NCI-H524 treated with DMSO at 0.1 percent for 48 hours (cell line): ENCODE results near the gene NRN1L.
"Not testable (repeated sequence)": the region's sequence is repeated elsewhere in the genome, so short reads cannot be mapped to it uniquely, and the experiment has no call there.

Experiments used
- DNase-seq: peaks from one replicate; lab custom pipeline; 2025; lab: John Stamatoyannopoulos, UW

The NRN1L gene

DNA sequence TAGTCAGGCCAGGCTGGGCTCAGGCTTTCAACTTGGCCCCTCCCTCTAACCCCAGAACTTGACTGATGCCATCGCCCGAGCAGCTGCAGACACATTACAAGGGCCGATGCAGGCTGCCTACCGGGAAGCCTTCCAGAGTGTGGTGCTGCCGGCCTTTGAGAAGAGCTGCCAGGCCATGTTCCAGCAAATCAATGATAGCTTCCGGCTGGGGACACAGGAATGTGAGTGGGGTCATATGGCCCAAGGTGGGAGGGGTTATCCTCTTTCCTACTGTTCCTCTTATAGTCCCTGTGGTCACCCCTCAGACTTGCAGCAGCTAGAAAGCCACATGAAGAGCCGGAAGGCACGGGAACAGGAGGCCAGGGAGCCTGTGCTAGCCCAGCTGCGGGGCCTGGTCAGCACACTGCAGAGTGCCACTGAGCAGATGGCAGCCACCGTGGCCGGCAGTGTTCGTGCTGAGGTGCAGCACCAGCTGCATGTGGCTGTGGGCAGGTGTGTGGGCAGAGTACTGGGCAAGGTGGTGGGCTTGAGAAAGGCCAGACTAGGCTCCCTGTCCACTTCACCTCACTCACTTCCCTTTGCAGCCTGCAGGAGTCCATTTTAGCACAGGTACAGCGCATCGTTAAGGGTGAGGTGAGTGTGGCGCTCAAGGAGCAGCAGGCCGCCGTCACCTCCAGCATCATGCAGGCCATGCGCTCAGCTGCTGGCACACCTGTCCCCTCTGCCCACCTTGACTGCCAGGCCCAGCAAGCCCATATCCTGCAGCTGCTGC, 2.1 kb upstream of the NRN1L start:
- no peak for DNase-seq

DNA sequence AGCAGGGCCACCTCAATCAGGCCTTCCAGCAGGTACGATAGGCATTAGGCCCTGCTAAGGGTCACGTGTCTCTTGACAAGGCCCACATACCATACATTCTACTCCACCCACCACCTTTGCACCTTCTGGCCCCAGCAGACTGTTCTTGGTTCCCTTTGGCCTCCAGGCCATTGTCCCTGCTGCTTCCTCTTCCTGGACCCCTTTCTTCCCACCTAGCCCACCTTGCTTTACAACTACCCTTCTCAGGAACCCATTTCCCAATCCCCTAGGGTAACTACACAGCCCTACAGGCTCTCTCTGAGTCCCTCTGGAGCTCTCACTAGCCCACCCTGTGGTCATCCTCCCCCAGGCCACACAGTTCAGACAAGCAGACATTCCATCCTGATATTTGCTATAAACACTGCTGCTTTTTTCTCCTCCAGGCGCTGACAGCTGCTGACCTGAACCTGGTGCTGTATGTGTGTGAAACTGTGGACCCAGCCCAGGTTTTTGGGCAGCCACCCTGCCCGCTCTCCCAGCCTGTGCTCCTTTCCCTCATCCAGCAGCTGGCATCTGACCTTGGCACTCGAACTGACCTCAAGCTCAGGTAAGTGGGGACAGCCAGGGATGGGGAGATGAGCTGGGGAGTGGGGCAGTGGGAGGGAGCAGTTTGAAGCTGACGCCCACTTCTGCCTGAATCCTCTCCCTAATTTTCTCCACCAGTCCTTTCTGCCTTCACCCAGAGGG, 1.4 kb upstream of the NRN1L start:
- DNase-seq = no peak

DNA sequence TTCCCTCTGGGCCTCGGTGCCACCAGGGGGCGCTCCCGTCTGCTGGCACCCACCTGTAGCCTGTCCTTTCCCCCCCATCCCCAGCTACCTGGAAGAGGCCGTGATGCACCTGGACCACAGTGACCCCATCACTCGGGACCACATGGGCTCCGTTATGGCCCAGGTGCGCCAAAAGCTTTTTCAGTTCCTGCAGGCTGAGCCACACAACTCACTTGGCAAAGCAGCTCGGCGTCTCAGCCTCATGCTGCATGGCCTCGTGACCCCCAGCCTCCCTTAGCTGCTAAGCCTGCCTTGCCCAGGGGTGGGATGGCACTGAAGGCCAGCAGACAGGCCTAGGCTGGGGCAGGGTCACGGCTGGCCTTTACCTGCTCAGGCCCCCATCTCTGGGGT, 818 bp upstream of the NRN1L start:
- no peak for DNase-seq

DNA sequence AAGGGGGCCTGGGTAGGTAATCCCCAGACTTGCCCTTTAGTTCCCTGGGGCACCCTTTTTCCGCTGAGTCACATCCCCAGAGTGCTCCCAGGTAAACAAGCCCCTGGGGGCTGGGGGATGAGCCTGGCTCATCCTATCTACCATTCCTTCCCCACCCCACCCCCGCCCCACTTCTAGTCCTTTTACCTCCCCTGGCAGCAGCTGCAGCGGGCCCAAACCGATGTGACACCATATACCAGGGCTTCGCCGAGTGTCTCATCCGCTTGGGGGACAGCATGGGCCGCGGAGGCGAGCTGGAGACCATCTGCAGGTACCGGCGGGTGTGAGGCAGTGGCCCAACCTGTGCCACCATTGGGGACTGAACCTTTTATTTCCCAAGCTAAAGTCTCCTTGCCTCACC, 860 bp downstream of the NRN1L start:
- DNase-seq = no peak

DNA sequence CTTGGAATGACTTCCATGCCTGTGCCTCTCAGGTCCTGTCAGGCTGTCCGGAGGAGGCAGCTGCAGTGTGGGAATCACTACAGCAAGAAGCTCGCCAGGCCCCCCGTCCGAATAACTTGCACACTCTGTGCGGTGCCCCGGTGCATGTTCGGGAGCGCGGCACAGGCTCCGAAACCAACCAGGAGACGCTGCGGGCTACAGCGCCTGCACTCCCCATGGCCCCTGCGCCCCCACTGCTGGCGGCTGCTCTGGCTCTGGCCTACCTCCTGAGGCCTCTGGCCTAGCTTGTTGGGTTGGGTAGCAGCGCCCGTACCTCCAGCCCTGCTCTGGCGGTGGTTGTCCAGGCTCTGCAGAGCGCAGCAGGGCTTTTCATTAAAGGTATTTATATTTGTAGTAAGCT, 1.3 kb downstream of the NRN1L start:
- no peak for DNase-seq

DNA sequence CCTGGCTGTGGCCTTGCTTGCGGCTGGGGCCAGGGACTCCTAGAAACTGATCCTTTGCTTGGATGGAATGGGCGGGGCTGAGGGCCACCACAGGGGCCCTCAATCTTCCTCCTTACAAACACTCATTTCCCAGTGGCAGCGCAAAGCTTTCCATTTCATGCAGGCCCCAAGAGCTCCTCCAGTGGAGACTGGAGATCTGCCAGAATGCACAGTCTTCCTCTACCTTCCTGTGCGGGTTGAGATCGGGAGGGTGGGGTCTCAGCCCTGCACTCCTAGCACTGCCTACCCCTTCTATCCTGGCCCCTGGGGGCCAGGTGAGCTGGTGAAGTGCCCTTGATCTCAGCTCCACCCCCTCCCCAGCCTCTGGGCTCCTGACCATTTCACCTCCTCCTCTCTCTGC, 1.7 kb downstream of the NRN1L start:
- DNase-seq = no peak

DNA sequence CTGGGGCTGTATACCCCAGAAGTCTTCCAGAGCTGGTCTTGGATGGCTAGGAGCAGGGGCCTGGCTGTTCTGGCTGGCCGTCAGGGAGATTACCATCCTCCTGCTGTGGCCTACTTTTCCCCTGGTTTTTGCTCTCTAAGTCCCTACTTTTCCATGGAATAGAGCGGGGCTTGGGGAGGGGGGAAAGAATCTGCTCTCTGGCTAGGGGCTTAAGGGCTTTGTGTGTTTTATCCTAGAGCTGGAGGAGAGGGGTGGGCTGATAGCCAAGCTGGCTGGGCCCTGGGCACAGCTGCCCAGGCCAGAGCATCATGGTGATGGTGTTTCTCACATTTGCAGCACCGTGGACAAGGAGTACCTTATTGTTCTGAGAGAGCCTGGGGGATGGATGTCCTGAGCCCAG, 3.6 kb downstream of the NRN1L start:
- no peak for DNase-seq

DNA sequence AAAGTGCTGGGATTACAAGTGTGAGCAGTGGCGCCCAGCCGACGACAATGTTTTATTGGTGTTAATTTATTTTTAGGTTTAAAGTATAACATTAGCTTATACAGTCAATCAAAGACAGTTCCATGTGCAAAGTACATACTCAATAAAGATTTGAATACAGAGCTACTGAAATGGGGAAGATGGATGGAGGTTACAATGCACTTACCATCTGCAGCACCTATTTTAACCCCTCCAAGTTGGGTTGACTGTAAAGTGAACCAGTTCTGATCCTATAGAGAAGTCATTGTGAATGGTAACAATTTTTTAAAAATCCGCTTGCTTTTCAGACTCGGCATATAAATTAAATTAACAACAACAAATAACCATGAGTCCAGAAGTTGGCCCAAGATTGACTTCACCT, 7.7 kb downstream of the NRN1L start:
- no peak for DNase-seq

DNA sequence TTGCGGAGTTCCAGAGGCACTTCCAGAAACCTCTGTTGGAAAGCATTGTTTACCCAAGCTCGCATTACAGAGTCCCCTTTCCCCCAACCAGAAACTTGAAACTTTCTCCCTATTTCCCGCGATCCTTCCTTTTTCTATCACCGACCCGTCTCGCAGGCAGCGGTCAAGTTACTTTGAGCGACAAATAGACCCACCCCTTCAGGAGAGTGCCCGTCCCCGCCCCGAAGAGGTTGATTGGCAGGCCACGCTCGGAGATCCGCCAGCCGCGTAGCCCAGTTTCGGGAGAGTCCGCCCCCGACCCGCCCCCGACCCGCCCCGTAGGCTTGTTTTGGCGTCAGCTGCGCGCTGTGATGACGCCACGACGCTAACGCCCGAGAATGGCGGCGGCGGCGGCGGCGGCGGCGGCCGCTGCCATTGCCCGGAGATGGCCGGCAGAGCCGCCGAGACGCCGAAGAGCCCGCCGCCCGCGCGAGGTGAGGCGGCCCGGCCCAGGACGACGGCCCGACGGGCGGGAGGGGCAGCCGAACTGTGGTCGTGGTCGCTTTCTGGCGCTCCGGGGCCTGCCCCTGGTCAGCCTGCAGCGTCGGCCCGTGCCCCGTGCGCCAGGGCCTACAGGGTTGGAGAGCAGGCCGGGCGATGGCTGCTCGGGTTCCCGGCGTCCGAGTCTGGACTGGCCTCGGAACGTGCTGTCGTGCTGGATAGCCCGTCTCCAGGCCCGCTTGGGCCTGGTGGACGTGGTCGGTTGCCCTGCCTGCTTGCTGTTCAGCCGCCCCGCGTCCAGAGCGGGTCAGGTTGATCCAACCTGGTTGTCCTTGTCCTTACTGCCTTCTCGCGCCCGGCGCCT, 8.4 kb downstream of the NRN1L start, which contains the start of gene PSKH1:
PSKH1 (plus strand) TSS at position 356 of the 844 bp plus-strand sequence. CDS start 15,496 bp downstream, outside the sequence.
- DNase-seq = peak; percentile 85

DNA sequence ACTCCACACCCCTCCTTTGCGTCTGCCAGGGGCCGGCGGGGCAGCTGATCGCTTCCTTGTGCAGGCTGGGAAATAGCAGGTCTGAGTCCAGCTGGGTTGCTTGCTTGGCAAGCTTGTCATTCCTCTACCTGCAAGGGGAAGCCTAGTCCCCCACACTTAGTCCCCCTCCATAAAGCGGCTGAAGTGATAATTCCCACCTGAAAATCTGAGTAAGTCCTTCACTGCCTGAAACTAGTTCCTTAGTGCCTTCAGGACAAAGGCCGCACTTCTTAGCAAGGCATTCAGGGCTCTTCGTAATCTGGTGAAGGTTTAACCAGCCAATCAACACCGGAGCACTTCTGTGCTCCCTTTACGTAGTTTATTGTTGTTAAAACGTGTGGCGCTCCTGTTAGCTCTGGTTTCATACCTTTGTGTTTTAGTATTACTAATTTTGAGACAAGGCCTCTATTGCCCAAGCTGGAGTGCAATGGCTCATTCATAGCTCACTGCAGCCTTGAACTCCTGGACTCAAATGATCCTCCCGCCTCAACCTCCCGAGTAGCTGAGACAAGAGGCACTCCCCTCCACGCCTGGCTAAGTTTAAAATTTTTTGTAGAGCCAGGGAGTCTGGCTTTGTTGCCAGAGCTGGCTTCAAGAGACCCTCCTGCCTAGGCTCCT, 9.2 kb downstream of the NRN1L start:
- DNase-seq = no peak

DNA sequence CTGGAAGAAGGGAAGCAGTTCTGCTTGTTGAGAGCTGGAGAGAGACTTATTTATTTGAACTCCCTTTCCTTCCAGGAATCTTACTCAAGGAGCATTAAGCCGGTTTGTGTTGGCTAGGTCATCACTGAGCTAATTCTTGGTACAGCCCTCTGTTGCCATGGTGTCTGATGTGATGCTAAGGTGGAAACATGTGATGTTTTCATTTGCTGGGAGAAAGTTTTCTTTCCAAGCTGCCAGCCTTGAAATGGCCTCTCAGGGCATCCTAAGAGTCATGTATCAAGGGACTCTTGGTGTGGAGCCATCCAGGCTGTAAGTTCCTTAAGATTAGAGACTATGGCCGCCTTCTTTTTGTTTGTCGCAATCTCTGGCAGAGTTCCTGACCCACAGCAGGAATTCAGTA, 12.5 kb downstream of the NRN1L start:
- no peak for DNase-seq

DNA sequence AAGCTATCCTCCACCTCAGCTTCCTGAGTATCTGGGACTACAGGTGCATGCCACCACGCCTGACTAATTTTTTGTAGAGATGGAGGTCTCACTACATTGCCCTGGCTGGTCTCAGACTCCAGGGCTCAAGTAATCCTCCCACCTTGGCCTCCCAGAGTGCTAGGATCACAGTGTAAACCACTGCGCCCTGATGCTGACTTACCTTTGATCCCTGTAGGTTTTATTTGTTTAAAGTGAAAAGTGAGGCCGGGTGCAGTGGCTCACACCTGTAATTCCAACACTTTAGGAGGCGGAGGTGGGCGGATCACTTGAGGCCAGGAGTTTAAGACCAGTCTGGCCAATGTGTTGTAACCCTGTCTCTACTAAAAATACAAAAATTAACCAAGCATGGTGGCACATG, 17.0 kb downstream of the NRN1L start:
- no peak for DNase-seq

DNA sequence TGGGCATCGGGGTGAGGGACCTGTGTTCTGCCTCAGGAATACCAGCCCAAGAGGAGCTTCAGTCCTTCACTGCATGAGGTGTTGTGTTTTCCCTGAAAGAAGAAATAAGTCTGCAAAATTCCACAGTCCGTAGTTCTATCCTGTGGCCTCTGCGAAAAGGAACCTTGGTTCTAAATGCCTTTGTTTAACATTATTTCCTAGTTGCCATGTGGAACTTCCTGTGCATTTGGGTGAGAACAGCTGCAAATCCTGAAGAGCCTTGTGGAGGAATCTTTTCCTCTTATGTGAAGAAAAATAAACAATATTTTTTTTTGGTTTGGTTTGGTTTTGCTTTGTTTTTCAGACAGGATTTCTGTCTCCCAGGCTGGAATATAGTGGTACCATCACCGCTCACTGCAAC, 18.1 kb downstream of the NRN1L start:
- no peak for DNase-seq

DNA sequence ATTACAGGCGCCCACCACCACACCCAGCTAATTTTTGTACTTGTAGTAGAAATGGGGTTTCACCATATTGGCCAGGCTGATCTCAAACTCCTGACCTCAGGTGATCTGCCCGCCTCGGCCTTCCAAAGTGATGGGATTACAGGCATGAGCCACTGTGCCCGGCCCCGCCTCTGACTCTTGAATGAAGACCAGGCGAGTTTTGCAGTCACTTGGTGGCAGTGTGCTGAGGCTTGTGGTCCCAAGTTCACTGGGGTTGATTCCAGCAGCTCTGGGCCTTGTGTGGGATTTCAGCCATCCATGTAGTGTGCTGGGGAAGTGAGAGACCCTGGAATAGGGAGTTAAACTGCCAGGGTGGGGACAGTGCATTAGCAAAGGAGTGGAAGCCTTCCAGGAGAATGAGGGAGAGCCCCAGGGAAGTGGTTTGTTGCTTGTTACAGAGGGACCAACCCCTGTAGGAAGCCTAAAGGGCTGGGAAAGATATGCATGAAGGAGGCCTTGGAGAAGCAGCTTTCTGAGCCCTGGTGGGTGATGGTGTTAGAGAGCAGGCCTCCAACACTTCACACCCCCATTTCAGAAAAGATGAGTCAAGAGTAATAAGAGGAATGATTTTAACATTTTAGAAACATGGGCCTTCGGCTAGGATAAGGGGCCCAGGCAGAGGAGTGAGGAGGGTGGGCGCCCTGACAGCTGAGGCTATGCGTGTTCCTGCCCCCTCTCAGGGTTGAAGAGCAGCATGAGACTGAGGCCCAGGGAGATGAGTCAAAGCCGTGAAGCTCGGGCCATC, 22.9 kb downstream of the NRN1L start:
- no peak for DNase-seq

DNA sequence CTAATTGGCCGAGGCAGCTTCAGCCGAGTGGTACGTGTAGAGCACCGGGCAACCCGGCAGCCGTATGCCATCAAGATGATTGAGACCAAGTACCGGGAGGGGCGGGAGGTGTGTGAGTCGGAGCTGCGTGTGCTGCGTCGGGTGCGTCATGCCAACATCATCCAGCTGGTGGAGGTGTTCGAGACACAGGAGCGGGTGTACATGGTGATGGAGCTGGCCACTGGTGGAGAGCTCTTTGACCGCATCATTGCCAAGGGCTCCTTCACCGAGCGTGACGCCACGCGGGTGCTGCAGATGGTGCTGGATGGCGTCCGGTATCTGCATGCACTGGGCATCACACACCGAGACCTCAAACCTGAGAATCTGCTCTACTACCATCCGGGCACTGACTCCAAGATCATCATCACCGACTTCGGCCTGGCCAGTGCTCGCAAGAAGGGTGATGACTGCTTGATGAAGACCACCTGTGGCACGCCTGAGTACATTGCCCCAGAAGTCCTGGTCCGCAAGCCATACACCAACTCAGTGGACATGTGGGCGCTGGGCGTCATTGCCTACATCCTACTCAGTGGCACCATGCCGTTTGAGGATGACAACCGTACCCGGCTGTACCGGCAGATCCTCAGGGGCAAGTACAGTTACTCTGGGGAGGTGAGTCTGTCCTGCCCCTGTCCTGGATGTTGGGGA, 24.5 kb downstream of the NRN1L start:
- no peak for DNase-seq

DNA sequence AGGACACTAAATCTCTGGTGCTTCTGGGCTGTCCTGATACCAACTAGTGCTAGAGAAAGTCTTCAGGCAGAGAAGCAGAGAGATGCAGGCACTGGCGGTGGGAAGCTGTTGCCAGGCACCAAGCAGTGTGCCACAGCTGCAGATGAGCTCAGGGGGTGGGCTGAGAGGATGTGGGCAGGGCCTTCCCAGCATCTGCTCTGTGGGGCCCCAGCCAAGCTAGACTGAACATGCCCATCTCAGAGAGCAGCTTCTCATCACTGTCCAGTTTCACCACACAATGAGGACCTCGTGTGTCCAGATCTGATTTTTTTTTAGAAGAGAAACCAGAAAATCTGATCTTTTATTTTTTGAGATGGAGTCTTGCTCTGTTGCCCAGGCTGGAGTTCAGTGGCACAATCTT, 25.5 kb downstream of the NRN1L start:
- no peak for DNase-seq

DNA sequence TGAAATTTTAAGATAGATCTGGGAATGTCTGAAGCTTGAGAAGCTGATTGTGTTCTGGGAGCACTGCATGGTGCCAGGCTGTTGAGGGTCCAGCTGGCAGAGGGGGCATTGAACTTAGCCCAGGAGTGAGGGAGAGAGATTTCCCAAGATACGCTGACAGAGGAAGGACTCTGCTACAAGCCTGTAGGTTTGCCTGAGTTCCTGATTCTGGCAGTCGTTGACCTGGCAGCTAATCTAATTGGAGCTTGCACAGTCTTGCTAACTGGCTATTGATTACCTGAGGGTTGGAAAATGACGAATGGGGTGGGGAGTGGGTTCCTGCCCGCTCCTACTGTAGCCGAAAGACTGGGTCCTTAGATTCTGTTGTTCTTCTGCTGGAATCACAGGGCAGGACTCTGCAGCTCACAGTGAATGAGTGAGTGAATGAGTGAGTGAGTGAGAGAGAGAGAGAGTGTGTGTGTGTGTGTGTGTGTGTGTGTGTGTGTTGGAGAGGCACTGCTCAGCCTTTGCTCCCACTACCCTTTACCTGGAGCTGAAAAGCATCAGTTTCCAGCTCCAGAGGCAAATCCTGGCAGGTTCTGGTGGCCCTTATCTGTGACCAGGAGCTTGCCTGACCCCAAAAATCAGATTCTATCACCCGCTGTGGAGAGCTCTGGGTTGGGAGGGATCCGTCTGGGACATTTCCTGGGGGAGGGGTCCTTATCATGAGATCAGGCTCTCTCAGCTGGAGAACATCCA, 30.2 kb downstream of the NRN1L start:
- DNase-seq = no peak

DNA sequence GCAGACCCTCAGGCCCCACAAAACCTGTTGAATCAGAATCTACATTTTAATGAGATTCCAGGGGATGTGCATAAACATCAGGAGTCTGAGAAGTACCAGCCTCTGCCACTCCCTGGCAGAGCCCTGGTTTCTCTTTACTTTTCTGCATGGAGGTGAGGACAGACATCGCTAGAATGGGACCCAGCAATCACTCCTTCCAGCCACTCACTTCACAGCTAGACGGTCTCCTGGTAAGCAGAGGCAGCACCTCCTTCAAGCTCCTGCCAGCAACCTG, 30.7 kb downstream of the NRN1L start:
- not testable (repeated sequence) for DNase-seq

DNA sequence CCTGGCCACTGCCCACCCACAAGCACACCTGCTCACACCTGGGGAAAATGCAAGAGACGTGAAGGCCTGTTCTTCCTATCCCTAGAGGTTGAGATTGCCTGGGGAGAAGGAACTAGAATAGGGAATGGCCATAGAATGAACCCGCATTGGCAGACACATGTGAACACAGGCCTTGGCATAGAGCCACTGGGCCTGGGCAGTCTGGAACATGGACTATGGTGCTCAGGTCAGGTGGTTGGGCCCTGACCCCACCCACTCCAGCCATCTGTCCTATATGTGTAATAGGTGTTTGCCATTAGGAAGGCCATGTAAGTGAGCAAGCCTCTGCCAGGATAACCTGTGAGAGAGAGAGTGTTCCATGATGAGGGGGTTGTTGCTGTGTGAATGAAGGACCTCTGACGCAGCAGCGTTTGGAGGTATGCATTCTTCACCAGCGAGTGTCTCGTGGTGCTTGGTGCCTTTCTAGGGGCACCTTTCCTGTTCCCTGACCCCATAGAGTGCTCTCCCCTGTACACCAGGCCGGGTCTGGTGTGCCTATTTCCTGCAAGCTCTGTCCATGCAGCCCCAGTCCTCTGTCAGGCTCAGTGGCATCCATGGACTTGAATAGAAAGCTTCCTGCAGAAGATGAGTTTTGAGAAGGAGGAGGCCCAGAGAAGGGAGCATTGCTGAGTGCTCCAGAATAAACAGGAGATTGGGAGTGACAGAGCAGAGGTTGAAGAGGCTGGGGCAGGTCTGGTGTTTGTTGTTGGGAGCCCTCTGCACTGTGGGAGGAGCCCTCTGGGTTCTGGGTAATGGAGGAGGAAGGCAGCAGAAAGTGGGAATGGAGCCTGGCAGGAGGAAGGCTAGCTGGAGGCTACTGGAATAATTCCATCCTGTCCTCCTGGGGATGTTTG, 31.4 kb downstream of the NRN1L start:
- no peak for DNase-seq
